Measurements from ENCODE around the gene UGT3A2.

Gene UGT3A2

DNA sequence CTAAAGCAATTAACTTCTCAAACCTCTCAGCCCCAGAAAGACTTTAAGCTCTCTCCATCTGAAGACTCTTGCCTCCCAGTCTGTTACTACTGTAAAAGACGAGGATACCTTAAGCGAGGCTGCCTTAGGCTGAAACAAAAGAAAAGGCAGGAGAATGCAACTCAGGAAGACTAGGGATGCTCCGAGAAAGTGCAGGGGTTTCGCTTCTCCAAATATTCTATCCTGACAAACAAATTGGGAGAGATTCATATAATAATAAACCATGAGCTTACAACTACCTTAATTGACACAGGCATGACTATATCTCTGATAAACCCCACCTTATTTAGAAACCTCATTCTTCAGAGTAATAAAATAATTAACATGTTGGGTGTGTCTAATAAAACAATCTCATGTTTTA is 70.6 kb downstream of the UGT3A2 start:
- no peaks in the 10 kb centered on the region for H3K36me3 ChIP-seq
- H3K27me3 ChIP-seq: no peaks in the 10 kb centered on the region; the same call in none of the 2 replicates
- no peak overlapping the region for H3K4me3 ChIP-seq (ENCODE audit: low read depth, low read length)
- H3K9me3 ChIP-seq: no peaks in the 10 kb centered on the region
- no peaks in the 10 kb centered on the region for H3K4me1 ChIP-seq
- TF ChIP-seq, protein P1, sequence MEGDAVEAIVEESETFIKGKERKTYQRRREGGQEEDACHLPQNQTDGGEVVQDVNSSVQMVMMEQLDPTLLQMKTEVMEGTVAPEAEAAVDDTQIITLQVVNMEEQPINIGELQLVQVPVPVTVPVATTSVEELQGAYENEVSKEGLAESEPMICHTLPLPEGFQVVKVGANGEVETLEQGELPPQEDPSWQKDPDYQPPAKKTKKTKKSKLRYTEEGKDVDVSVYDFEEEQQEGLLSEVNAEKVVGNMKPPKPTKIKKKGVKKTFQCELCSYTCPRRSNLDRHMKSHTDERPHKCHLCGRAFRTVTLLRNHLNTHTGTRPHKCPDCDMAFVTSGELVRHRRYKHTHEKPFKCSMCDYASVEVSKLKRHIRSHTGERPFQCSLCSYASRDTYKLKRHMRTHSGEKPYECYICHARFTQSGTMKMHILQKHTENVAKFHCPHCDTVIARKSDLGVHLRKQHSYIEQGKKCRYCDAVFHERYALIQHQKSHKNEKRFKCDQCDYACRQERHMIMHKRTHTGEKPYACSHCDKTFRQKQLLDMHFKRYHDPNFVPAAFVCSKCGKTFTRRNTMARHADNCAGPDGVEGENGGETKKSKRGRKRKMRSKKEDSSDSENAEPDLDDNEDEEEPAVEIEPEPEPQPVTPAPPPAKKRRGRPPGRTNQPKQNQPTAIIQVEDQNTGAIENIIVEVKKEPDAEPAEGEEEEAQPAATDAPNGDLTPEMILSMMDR (IDR thresholded peaks at IDR 0.05; ENCODE audit: low read depth, low read length): no peak
- no peak for DNase-seq

- Histone ChIP-seq H3K27me3 (no peaks in the 10 kb centered on the region; the same call in none of the 2 replicates), H3K36me3 (no peaks in the 10 kb centered on the region)
Observed at GRCh38 chr5:35990941-35991611, 75.6 kb downstream of the UGT3A2 start, which contains the start of gene UGT3A1. TSS of gene UGT3A1 (minus strand) at chr5:35991390. CDS start at chr5:35991240, 150 bp downstream.

DNA sequence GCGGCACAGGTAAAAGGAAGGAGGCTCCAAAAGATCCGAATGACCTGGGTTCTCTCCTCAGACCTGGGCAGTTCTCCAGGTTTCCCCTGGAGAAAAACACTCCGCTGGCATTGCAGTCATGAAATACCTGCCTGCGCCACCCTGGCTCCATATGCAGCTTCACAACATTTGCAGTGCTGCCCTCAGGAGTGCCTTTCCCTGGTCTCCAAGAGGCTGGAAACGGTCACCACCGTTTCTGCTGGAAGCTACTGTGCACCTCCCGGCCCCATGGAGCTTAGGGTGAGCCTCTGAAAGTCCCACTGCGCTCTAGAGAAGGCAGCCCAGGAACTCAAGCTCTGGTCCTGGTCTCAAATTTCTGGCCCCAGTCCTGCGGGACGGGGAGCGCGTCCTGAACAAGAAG is 76.2 kb downstream of the UGT3A2 start:
- Histone ChIP-seq H3K36me3 (no peaks in the 10 kb centered on the region), H3K27me3 (no peaks in the 10 kb centered on the region; the same call in none of the 2 replicates), H3K4me3 (ENCODE audit: low read depth, low read length) (no peak overlapping the region), H3K4me1 (no peaks in the 10 kb centered on the region), H3K9me3 (no peaks in the 10 kb centered on the region)
- no peak for DNase-seq
- TF ChIP-seq, protein P1 (IDR thresholded peaks at IDR 0.05; ENCODE audit: low read depth, low read length): no peak

More at GRCh38 chr5:35990941-35991611, 75.6 kb downstream of the UGT3A2 start, which contains the start of gene UGT3A1:
- TF ChIP-seq, protein P1 (IDR thresholded peaks at IDR 0.05; ENCODE audit: low read depth, low read length): no peak
- no peaks in the 10 kb centered on the region for H3K4me1 ChIP-seq
- no peaks in the 10 kb centered on the region for H3K9me3 ChIP-seq
- H3K4me3 ChIP-seq (ENCODE audit: low read depth, low read length): no peak within 1 kb of the TSS
- no peak for DNase-seq

- no peaks in the 10 kb centered on the region for H3K4me1 ChIP-seq
- no peaks in the 10 kb centered on the region for H3K36me3 ChIP-seq
- DNase-seq: no peak
- H3K27me3 ChIP-seq: no peaks in the 10 kb centered on the region; the same call in 1 of the 2 replicates
- TF ChIP-seq, protein P1 (IDR thresholded peaks at IDR 0.05; ENCODE audit: low read depth, low read length): no peak
- H3K9me3 ChIP-seq: no peaks in the 10 kb centered on the region
- H3K4me3 ChIP-seq (ENCODE audit: low read depth, low read length): no peak overlapping the region
Observed at GRCh38 chr5:35988529-35988928, 78.2 kb downstream of the UGT3A2 start.

DNA sequence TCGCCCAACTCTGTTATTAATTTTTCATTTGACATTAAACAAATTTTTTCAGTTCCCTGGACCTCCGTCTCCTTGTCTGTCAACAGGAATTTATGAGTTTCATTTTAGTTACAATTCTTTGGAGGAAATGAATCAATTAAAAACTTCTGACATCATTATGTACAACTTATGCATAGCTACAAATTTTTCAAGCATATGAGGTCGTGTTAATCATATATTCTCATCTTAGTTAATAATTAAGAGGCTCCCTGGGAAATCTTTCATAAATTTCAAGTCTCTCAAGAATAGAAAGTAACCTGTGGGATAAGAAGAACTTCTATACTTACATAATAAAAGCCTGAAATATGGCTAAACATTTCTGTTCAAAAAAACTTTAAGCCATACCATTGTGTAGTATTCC is 78.9 kb downstream of the UGT3A2 start:
- H3K27me3 ChIP-seq: no peaks in the 10 kb centered on the region; the same call in 1 of the 2 replicates
- H3K4me3 ChIP-seq (ENCODE audit: low read depth, low read length): no peak overlapping the region
- H3K4me1 ChIP-seq: no peaks in the 10 kb centered on the region
- no peaks in the 10 kb centered on the region for H3K36me3 ChIP-seq
- TF ChIP-seq, protein P1 (IDR thresholded peaks at IDR 0.05; ENCODE audit: low read depth, low read length): no peak
- H3K9me3 ChIP-seq: no peaks in the 10 kb centered on the region
- DNase-seq: no peak

Measured in BE2C (cell line).